ENCODE measurements around the gene COPS9. TPM values are rescaled to one million over a fixed set of nuclear protein-coding genes. Genes with fewer than 3 reads are reported as not detected.

COPS9 gene
- total RNA-seq, 2 donors from 2014 or later: 151 to 161 TPM

- no peak overlapping the region for H3K4me3 ChIP-seq (ENCODE audit: low read length)
- H3K27ac Mint-ChIP-seq: no peak overlapping the region
- H3K27me3 Mint-ChIP-seq (ENCODE audit: insufficient read depth): peaks cover 11% of the 10 kb centered on the region
- H3K27ac ChIP-seq (ENCODE audit: low read depth, low read length): peak overlapping the region; percentile 32
- no peak overlapping the region for H3K4me3 Mint-ChIP-seq
- no peaks in the 10 kb centered on the region for H3K9me3 Mint-ChIP-seq
- H3K36me3 ChIP-seq (ENCODE audit: control insufficient read depth, insufficient read depth, low read length): no peaks in the 10 kb centered on the region
- no peaks in the 10 kb centered on the region for H3K4me1 Mint-ChIP-seq
- no peaks in the 10 kb centered on the region for H3K36me3 Mint-ChIP-seq (ENCODE audit: low read depth)
- 84 to 89% methylated on average over 14 to 17 of the region's 17 CpGs for WGBS, 2 experiments (ENCODE audit: insufficient coverage in 1 of 2, insufficient read length in 1 of 2)
- peaks cover 10% of the 10 kb centered on the region for H3K27me3 ChIP-seq (ENCODE audit: control insufficient read depth, insufficient read depth, low read length, poor library complexity, severe bottlenecking)
- no peak for TF ChIP-seq CTCF (conservative IDR thresholded peaks at IDR 0.05)
- no peak overlapping the region for H3K9ac ChIP-seq (ENCODE audit: extremely low read depth, low read length, poor library complexity, severe bottlenecking)
- no peak for DNase-seq
- no peaks in the 10 kb centered on the region for H3K4me1 ChIP-seq (ENCODE audit: control insufficient read depth, insufficient read depth, low read length)
- no peaks in the 10 kb centered on the region for H3K9me3 ChIP-seq (ENCODE audit: control insufficient read depth, low read length)
These were observed 19.1 kb upstream of the COPS9 start for GRCh38 chr2:240155048-240155744.

- no peak overlapping the region for H3K4me3 Mint-ChIP-seq
- H3K27me3 ChIP-seq (ENCODE audit: control insufficient read depth, insufficient read depth, low read length, poor library complexity, severe bottlenecking): peaks cover 10% of the 10 kb centered on the region
- peak overlapping the region; percentile 32 for H3K27ac ChIP-seq (ENCODE audit: low read depth, low read length)
- 91 to 95% methylated on average over 4 to 8 of the region's 8 CpGs for WGBS, 2 experiments (ENCODE audit: insufficient coverage in 1 of 2, insufficient read length in 1 of 2)
- H3K36me3 ChIP-seq (ENCODE audit: control insufficient read depth, insufficient read depth, low read length): no peaks in the 10 kb centered on the region
- H3K36me3 Mint-ChIP-seq (ENCODE audit: low read depth): no peaks in the 10 kb centered on the region
- DNase-seq: no peak
- no peaks in the 10 kb centered on the region for H3K9me3 Mint-ChIP-seq
- TF ChIP-seq CTCF (conservative IDR thresholded peaks at IDR 0.05): no peak
- no peak overlapping the region for H3K27ac Mint-ChIP-seq
- H3K4me1 Mint-ChIP-seq: no peaks in the 10 kb centered on the region
- H3K4me3 ChIP-seq (ENCODE audit: low read length): no peak overlapping the region
- no peaks in the 10 kb centered on the region for H3K9me3 ChIP-seq (ENCODE audit: control insufficient read depth, low read length)
- H3K27me3 Mint-ChIP-seq (ENCODE audit: insufficient read depth): peaks cover 11% of the 10 kb centered on the region
- H3K9ac ChIP-seq (ENCODE audit: extremely low read depth, low read length, poor library complexity, severe bottlenecking): no peak overlapping the region
- no peaks in the 10 kb centered on the region for H3K4me1 ChIP-seq (ENCODE audit: control insufficient read depth, insufficient read depth, low read length)
These were observed 18.5 kb upstream of the COPS9 start for GRCh38 chr2:240154606-240155005.

- Mint-ChIP-seq H3K9me3 (no peaks in the 10 kb centered on the region), H3K4me3 (no peak overlapping the region), H3K27ac (no peak overlapping the region), H3K36me3 (ENCODE audit: low read depth) (no peaks in the 10 kb centered on the region), H3K27me3 (ENCODE audit: insufficient read depth) (peaks cover 11% of the 10 kb centered on the region), H3K4me1 (no peaks in the 10 kb centered on the region)
- H3K27ac ChIP-seq (ENCODE audit: low read depth, low read length): no peak overlapping the region
- peaks cover 10% of the 10 kb centered on the region for H3K27me3 ChIP-seq (ENCODE audit: control insufficient read depth, insufficient read depth, low read length, poor library complexity, severe bottlenecking)
- no peaks in the 10 kb centered on the region for H3K9me3 ChIP-seq (ENCODE audit: control insufficient read depth, low read length)
- no peaks in the 10 kb centered on the region for H3K36me3 ChIP-seq (ENCODE audit: control insufficient read depth, insufficient read depth, low read length)
- no peak for DNase-seq
- WGBS, 2 experiments (ENCODE audit: insufficient coverage in 1 of 2, insufficient read length in 1 of 2): 64 to 83% methylated on average over 1 to 3 of the region's 3 CpGs
- H3K4me1 ChIP-seq (ENCODE audit: control insufficient read depth, insufficient read depth, low read length): no peaks in the 10 kb centered on the region
- H3K9ac ChIP-seq (ENCODE audit: extremely low read depth, low read length, poor library complexity, severe bottlenecking): no peak overlapping the region
- no peak overlapping the region for H3K4me3 ChIP-seq (ENCODE audit: low read length)
- no peak for TF ChIP-seq CTCF (conservative IDR thresholded peaks at IDR 0.05)
These were observed 17.3 kb upstream of the COPS9 start for GRCh38 chr2:240153418-240153817.
